WTC11 (cell line): Measurements from ENCODE around the gene MYLK2. TPM values are rescaled to one million over a fixed set of nuclear protein-coding genes. Genes with fewer than 3 reads are reported as not detected.

Experiments
- ATAC-seq: fragments of 200-7000 bp; cut with Tn5 transposase; 2 replicates; pipeline ENCODE4 v1.10.0; 2021; ENCODE audit warnings: mild to moderate bottlenecking, moderate library complexity
- CTCF ChIA-PET: fragments of 300-600 bp; sonication (Branson Sonifier 250); formaldehyde crosslinking; loops from one replicate; lab custom pipeline; 2021; ENCODE audit warnings: antibody characterized with exemption; lab: Charles Lee
- POLR2A ChIA-PET: fragments of 350-600 bp; sonication (Branson Sonifier 250); formaldehyde crosslinking; loops from one replicate; lab custom pipeline; 2021; ENCODE audit warnings: antibody characterized with exemption; lab: Charles Lee
- DNase-seq: peaks from one replicate; pipeline ENCODE4 v3.0.0; 2021; ENCODE audit warnings: low spot score
- H3K27ac Mint-ChIP-seq: 2 replicates; pipeline ENCODE4 v1.8.0; 2021; ENCODE audit warnings: mixed read lengths
- H3K27me3 Mint-ChIP-seq: 2 replicates; pipeline ENCODE4 v1.8.0; 2021; ENCODE audit warnings: low read depth, mild to moderate bottlenecking, moderate library complexity, mixed read lengths
- H3K36me3 Mint-ChIP-seq: 2 replicates; pipeline ENCODE4 v1.8.0; 2021; ENCODE audit warnings: mixed read lengths
- H3K4me1 Mint-ChIP-seq: 2 replicates; pipeline ENCODE4 v1.8.0; 2022; ENCODE audit warnings: mixed read lengths
- H3K4me3 Mint-ChIP-seq: 2 replicates; pipeline ENCODE4 v1.8.0; 2021; ENCODE audit warnings: mild to moderate bottlenecking, moderate library complexity, mixed read lengths
- H3K9me3 Mint-ChIP-seq: 2 replicates; pipeline ENCODE4 v1.8.0; 2021; ENCODE audit warnings: mixed read lengths
- AFF4 ChIP-seq: sonication (generic); formaldehyde crosslinking; IDR thresholded peaks from 2 replicates; pipeline ENCODE4 v1.8.1; 2023; ENCODE audit warnings: mild to moderate bottlenecking, missing genetic modification reagents, borderline replicate concordance
- ATF2 ChIP-seq: sonication (generic); formaldehyde crosslinking; IDR thresholded peaks from 2 replicates; pipeline ENCODE4 v1.8.1; 2022; ENCODE audit warnings: low read depth, missing genetic modification reagents, borderline replicate concordance
- E2F1 ChIP-seq: sonication (generic); formaldehyde crosslinking; IDR thresholded peaks from 2 replicates; pipeline ENCODE4 v1.8.0; 2022; ENCODE audit warnings: mild to moderate bottlenecking, missing genetic modification reagents
- FOXJ3 ChIP-seq: sonication (generic); formaldehyde crosslinking; IDR thresholded peaks from 2 replicates; pipeline ENCODE4 v1.9.0; 2021; ENCODE audit warnings: missing genetic modification reagents, mild to moderate bottlenecking, borderline replicate concordance
- FOXP1 ChIP-seq: sonication (generic); formaldehyde crosslinking; IDR thresholded peaks from 2 replicates; pipeline ENCODE4 v1.8.0; 2022; ENCODE audit warnings: missing genetic modification reagents, mild to moderate bottlenecking, moderate library complexity, borderline replicate concordance
- GTF2I ChIP-seq: fragments of 250-450 bp; sonication (Bioruptor Pico); conservative IDR thresholded peaks from 2 replicates; pipeline ENCODE4 v1.4.0; 2021; ENCODE audit warnings: mild to moderate bottlenecking
- MLX ChIP-seq: sonication (generic); formaldehyde crosslinking; IDR thresholded peaks from 2 replicates; pipeline ENCODE4 v1.8.1; 2023; ENCODE audit warnings: mild to moderate bottlenecking, missing genetic modification reagents, moderate library complexity
- MYBL2 ChIP-seq: sonication (generic); formaldehyde crosslinking; IDR thresholded peaks from 2 replicates; pipeline ENCODE4 v1.8.1; 2023; ENCODE audit warnings: mild to moderate bottlenecking, moderate library complexity, missing genetic modification reagents
- NR3C1 ChIP-seq: sonication (generic); formaldehyde crosslinking; conservative IDR thresholded peaks from 2 replicates; pipeline ENCODE4 v1.8.1; 2023; ENCODE audit warnings: low read depth, mild to moderate bottlenecking, missing genetic modification reagents
- RORB ChIP-seq: fragments of 250-450 bp; sonication (Bioruptor Pico); IDR thresholded peaks from 2 replicates; pipeline ENCODE4 v1.9.0; 2021; ENCODE audit warnings: mild to moderate bottlenecking
- SOX15 ChIP-seq: fragments of 250-450 bp; sonication (Bioruptor Pico); IDR thresholded peaks from 2 replicates; pipeline ENCODE4 v1.9.0; 2021; ENCODE audit warnings: mild to moderate bottlenecking
- SP1 ChIP-seq: sonication (generic); formaldehyde crosslinking; conservative IDR thresholded peaks from 2 replicates; pipeline ENCODE4 v1.8.1; 2022; ENCODE audit warnings: missing genetic modification reagents
- ZNF219 ChIP-seq: sonication (generic); formaldehyde crosslinking; IDR thresholded peaks from 2 replicates; pipeline ENCODE4 v1.8.0; 2023; ENCODE audit warnings: missing genetic modification reagents, mild to moderate bottlenecking, borderline replicate concordance
- ZNF317 ChIP-seq: sonication (generic); formaldehyde crosslinking; IDR thresholded peaks from 2 replicates; pipeline ENCODE4 v1.8.1; 2023; ENCODE audit warnings: low read depth, mild to moderate bottlenecking, moderate library complexity, missing genetic modification reagents, borderline replicate concordance
- ZNF416 ChIP-seq: fragments of 250-450 bp; sonication (Bioruptor Pico); IDR thresholded peaks from 2 replicates; pipeline ENCODE4 v1.9.0; 2021; ENCODE audit warnings: mild to moderate bottlenecking, inconsistent platforms
- ZNF423 ChIP-seq: fragments of 250-450 bp; sonication (Bioruptor Pico); IDR thresholded peaks from 2 replicates; pipeline ENCODE4 v2.1.2; 2022; ENCODE audit warnings: mild to moderate bottlenecking, moderate library complexity
- total RNA-seq: library from RNA; stranded (reverse); gene quantifications from 3 replicates; pipeline ENCODE4 v1.2.3, GENCODE V29; 2021
- TF ChIP-seq, protein P1 (sequence below): fragments of 250-450 bp; sonication (Bioruptor Pico); IDR thresholded peaks from 2 replicates; pipeline ENCODE4 v1.9.0; 2021; ENCODE audit warnings: mild to moderate bottlenecking
- TF ChIP-seq, protein P2 (sequence below): sonication (generic); formaldehyde crosslinking; IDR thresholded peaks from 2 replicates; pipeline ENCODE4 v1.8.0; 2022; ENCODE audit warnings: mild to moderate bottlenecking, missing genetic modification reagents
- TF ChIP-seq, protein P3 (sequence below): sonication (generic); formaldehyde crosslinking; IDR thresholded peaks from 2 replicates; pipeline ENCODE4 v1.8.0; 2022; ENCODE audit warnings: missing genetic modification reagents
- TF ChIP-seq, protein P4 (sequence below): fragments of 250-450 bp; sonication (Bioruptor Pico); IDR thresholded peaks from 2 replicates; pipeline ENCODE4 v1.9.0; 2021; ENCODE audit warnings: moderate library complexity, mild to moderate bottlenecking, inconsistent platforms, borderline replicate concordance

MYLK2 gene
- total RNA-seq, 1 experiment from 2014 or later: 0.28 TPM

DNA sequence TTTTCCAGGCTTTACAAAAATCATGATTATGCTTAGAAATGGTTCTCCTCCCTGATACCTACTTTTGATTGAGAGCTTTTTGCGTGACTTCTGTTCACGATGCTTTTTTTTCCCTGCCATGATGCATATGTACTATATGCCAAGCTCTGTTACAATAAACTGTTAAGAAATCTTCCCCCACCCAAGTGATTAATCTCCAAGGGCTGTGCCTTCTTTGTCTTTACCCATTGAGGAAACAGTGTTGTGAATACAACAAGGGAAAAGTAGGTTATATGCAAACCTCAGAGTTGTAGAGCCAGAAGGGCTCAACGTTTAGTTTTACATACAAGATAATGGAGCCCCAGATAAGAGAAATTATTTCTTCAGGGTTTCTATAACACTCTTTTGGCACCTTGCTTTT, 34.1 kb upstream of the MYLK2 start:
- H3K9me3 Mint-ChIP-seq: no peaks in the 10 kb centered on the region
- ChIA-PET POLR2A (no interaction called here), CTCF (interaction anchor here (0.8 to 1.2 kb wide), 3 partner anchors 33 to 225 kb away, joined by 3 to 4 read pairs (median 3); no protein-coding TSS in a partner anchor)
- H3K36me3 Mint-ChIP-seq: peaks cover 76% of the 10 kb centered on the region
- no peaks in the 10 kb centered on the region for H3K27me3 Mint-ChIP-seq
- TF ChIP-seq ZNF416 (CRISPR knock-in tag) (no peak), FOXJ3 (CRISPR knock-in tag) (no peak), MLX (CRISPR knock-in tag) (no peak), ZNF423 (CRISPR knock-in tag) (no peak)
- H3K4me3 Mint-ChIP-seq: no peak overlapping the region
- H3K27ac Mint-ChIP-seq: peak overlapping the region; percentile 59; the same call in 1 of the 2 replicates
- H3K4me1 Mint-ChIP-seq: peaks cover 21% of the 10 kb centered on the region
- DNase-seq (no peak), ATAC-seq (no peak)

DNA sequence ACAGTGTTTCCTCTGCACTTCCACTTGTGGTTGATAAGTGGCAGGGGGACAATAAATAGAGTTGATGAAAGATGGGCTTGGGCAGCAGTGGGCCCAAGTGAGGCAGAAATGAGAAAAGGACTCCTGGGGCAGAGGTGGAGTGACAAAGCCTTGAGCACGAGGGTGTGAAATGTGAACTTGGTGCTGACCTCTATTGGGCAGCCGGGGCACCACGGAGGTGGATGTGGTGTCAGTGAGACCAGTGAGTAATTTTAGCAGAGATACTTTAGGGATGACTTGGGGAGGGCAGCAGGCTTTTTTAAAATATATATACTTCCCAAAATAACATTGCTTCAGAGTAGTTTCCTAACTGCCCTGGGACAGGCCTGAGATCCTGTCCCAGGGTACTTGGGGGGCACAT, 30.6 kb upstream of the MYLK2 start:
- Mint-ChIP-seq H3K36me3 (peaks cover 67% of the 10 kb centered on the region), H3K4me1 (peaks cover 20% of the 10 kb centered on the region), H3K27ac (0 out of 2 replicates have a peak overlapping the region, but pooled peaks have one; percentile 3), H3K4me3 (no peak overlapping the region), H3K9me3 (no peaks in the 10 kb centered on the region), H3K27me3 (no peaks in the 10 kb centered on the region)
- ATAC-seq (peak; percentile 81), DNase-seq (peak; percentile 25)
- ChIA-PET POLR2A (interaction anchor here (0.7 kb wide), 1 partner anchor 96 kb away, joined by 4 read pairs; no protein-coding TSS in a partner anchor), CTCF (interaction anchor here (1.0 to 1.3 kb wide), 4 partner anchors 65 to 176 kb away, joined by 3 to 6 read pairs (median 5); no protein-coding TSS in a partner anchor)
- no peak for TF ChIP-seq SP1 (CRISPR knock-in tag)
- TF ChIP-seq FOXP1 (CRISPR knock-in tag): no peak
- no peak for TF ChIP-seq ATF2 (CRISPR knock-in tag)
- no peak for TF ChIP-seq E2F1 (CRISPR knock-in tag)
- TF ChIP-seq MYBL2 (CRISPR knock-in tag): no peak
- TF ChIP-seq, protein P1, sequence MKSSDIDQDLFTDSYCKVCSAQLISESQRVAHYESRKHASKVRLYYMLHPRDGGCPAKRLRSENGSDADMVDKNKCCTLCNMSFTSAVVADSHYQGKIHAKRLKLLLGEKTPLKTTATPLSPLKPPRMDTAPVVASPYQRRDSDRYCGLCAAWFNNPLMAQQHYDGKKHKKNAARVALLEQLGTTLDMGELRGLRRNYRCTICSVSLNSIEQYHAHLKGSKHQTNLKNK (CRISPR knock-in tag): no peak
- TF ChIP-seq, protein P2, sequence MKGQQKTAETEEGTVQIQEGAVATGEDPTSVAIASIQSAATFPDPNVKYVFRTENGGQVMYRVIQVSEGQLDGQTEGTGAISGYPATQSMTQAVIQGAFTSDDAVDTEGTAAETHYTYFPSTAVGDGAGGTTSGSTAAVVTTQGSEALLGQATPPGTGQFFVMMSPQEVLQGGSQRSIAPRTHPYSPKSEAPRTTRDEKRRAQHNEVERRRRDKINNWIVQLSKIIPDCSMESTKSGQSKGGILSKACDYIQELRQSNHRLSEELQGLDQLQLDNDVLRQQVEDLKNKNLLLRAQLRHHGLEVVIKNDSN: no peak
- TF ChIP-seq, protein P3, sequence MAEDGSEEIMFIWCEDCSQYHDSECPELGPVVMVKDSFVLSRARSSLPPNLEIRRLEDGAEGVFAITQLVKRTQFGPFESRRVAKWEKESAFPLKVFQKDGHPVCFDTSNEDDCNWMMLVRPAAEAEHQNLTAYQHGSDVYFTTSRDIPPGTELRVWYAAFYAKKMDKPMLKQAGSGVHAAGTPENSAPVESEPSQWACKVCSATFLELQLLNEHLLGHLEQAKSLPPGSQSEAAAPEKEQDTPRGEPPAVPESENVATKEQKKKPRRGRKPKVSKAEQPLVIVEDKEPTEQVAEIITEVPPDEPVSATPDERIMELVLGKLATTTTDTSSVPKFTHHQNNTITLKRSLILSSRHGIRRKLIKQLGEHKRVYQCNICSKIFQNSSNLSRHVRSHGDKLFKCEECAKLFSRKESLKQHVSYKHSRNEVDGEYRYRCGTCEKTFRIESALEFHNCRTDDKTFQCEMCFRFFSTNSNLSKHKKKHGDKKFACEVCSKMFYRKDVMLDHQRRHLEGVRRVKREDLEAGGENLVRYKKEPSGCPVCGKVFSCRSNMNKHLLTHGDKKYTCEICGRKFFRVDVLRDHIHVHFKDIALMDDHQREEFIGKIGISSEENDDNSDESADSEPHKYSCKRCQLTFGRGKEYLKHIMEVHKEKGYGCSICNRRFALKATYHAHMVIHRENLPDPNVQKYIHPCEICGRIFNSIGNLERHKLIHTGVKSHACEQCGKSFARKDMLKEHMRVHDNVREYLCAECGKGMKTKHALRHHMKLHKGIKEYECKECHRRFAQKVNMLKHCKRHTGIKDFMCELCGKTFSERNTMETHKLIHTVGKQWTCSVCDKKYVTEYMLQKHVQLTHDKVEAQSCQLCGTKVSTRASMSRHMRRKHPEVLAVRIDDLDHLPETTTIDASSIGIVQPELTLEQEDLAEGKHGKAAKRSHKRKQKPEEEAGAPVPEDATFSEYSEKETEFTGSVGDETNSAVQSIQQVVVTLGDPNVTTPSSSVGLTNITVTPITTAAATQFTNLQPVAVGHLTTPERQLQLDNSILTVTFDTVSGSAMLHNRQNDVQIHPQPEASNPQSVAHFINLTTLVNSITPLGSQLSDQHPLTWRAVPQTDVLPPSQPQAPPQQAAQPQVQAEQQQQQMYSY (CRISPR knock-in tag): no peak
- TF ChIP-seq, protein P4, sequence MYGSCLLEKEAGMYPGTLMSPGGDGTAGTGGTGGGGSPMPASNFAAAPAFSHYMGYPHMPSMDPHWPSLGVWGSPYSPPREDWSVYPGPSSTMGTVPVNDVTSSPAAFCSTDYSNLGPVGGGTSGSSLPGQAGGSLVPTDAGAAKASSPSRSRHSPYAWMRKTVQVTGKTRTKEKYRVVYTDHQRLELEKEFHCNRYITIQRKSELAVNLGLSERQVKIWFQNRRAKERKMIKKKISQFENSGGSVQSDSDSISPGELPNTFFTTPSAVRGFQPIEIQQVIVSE (CRISPR knock-in tag): no peak
- TF ChIP-seq RORB (CRISPR knock-in tag): no peak
- no peak for TF ChIP-seq SOX15 (CRISPR knock-in tag)
- TF ChIP-seq ZNF219 (CRISPR knock-in tag): no peak
- no peak for TF ChIP-seq GTF2I
- TF ChIP-seq ZNF317 (CRISPR knock-in tag): no peak
- no peak for TF ChIP-seq ZNF423 (CRISPR knock-in tag)
- TF ChIP-seq NR3C1 (CRISPR knock-in tag): no peak
- no peak for TF ChIP-seq AFF4
- TF ChIP-seq FOXJ3 (CRISPR knock-in tag): no peak
